Measurements from ENCODE around the gene CKMT1A.
"Not testable (repeated sequence)": the region's sequence is repeated elsewhere in the genome, so short reads cannot be mapped to it uniquely, and the experiment has no call there.

DNA sequence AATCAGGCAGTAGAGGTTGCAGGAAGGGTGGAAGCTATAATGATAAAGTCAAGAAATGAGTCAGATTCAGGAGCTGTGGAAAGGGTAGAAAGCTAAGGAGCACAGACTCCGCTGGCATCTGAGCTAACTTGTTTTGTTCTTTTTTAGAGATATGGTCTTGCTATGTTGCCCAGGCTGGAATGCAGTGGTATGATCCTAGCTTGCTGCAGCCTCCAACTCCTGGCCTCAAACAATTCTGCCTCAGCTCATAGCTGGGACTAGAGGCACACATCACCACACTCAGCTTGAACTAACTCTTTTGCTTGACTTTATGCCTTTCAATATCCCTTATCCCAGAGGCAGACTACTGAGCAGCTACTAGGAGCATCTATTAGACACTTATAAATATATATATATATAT lies 32.6 kb downstream of the CKMT1A start:
- TF ChIP-seq, protein P1, sequence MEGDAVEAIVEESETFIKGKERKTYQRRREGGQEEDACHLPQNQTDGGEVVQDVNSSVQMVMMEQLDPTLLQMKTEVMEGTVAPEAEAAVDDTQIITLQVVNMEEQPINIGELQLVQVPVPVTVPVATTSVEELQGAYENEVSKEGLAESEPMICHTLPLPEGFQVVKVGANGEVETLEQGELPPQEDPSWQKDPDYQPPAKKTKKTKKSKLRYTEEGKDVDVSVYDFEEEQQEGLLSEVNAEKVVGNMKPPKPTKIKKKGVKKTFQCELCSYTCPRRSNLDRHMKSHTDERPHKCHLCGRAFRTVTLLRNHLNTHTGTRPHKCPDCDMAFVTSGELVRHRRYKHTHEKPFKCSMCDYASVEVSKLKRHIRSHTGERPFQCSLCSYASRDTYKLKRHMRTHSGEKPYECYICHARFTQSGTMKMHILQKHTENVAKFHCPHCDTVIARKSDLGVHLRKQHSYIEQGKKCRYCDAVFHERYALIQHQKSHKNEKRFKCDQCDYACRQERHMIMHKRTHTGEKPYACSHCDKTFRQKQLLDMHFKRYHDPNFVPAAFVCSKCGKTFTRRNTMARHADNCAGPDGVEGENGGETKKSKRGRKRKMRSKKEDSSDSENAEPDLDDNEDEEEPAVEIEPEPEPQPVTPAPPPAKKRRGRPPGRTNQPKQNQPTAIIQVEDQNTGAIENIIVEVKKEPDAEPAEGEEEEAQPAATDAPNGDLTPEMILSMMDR (IDR thresholded peaks at IDR 0.05), result not testable (repeated sequence)
- not testable (repeated sequence) for TF ChIP-seq POLR2A (IDR thresholded peaks at IDR 0.05); POLR2AphosphoS5 (IDR thresholded peaks at IDR 0.05; ENCODE audit: insufficient read depth in 1 of 2, low read depth in 1 of 2)
